SK-N-SH treated with all-trans-retinoic acid at 6 μM for 48 hours (cell line): ENCODE measurements around the gene ATP6V0C.

Experiments
- ATAC-seq: fragments of 200-7000 bp; cut with Tn5 transposase; 3 replicates; pipeline ENCODE4 v1.9.1; 2020; ENCODE audit warnings: mild to moderate bottlenecking, moderate library complexity
- ARNTL ChIP-seq: fragments of 450-650 bp; formaldehyde crosslinking; IDR thresholded peaks from 2 replicates; pipeline ENCODE4 v1.5.0; 2020; ENCODE audit warnings: low read depth, mild to moderate bottlenecking, moderate library complexity, borderline replicate concordance
- BACH2 ChIP-seq: fragments of 250-450 bp; sonication (Bioruptor Pico); IDR thresholded peaks from 2 replicates; pipeline ENCODE4 v1.9.0; 2021; ENCODE audit warnings: mild to moderate bottlenecking, borderline replicate concordance
- CREB5 ChIP-seq: fragments of 250-450 bp; sonication (Bioruptor Pico); IDR thresholded peaks from 2 replicates; pipeline ENCODE4 v1.5.1; 2020; ENCODE audit warnings: low read depth, mild to moderate bottlenecking, moderate library complexity
- CSRNP3 ChIP-seq: fragments of 250-450 bp; sonication (Bioruptor Pico); IDR thresholded peaks from 2 replicates; pipeline ENCODE4 v1.5.1; 2021; ENCODE audit warnings: mild to moderate bottlenecking, moderate library complexity
- ESRRG ChIP-seq: fragments of 250-450 bp; sonication (Bioruptor Pico); IDR thresholded peaks from 2 replicates; pipeline ENCODE4 v1.6.1; 2021; ENCODE audit warnings: mild to moderate bottlenecking
- GLIS3 ChIP-seq: fragments of 250-450 bp; sonication (Bioruptor Pico); IDR thresholded peaks from 2 replicates; pipeline ENCODE4 v1.5.0; 2020; ENCODE audit warnings: mild to moderate bottlenecking, moderate library complexity
- ISL1 ChIP-seq: fragments of 250-450 bp; sonication (Bioruptor Pico); IDR thresholded peaks from 2 replicates; pipeline ENCODE4 v2.1.2; 2022; ENCODE audit warnings: mild to moderate bottlenecking, moderate library complexity
- OSR1 ChIP-seq: fragments of 250-450 bp; sonication (Bioruptor Pico); IDR thresholded peaks from 2 replicates; pipeline ENCODE4 v1.8.0; 2022; ENCODE audit warnings: moderate library complexity, mild to moderate bottlenecking, inconsistent platforms
- PATZ1 ChIP-seq: fragments of 250-450 bp; sonication (Bioruptor Pico); IDR thresholded peaks from 2 replicates; pipeline ENCODE4 v1.8.0; 2020; ENCODE audit warnings: mild to moderate bottlenecking, moderate library complexity, borderline replicate concordance
- POU6F1 ChIP-seq: fragments of 250-450 bp; sonication (Bioruptor Pico); IDR thresholded peaks from 2 replicates; pipeline ENCODE4 v1.8.0; 2021; ENCODE audit warnings: low read depth, mild to moderate bottlenecking, moderate library complexity, borderline replicate concordance
- PPARA ChIP-seq: fragments of 250-450 bp; sonication (Bioruptor Pico); IDR thresholded peaks from 2 replicates; pipeline ENCODE4 v1.5.0; 2020; ENCODE audit warnings: mild to moderate bottlenecking, borderline replicate concordance
- RARB ChIP-seq: fragments of 250-450 bp; sonication (Bioruptor Pico); IDR thresholded peaks from 2 replicates; pipeline ENCODE4 v1.8.0; 2021; ENCODE audit warnings: mild to moderate bottlenecking, moderate library complexity
- SNAI2 ChIP-seq: fragments of 250-450 bp; sonication (Bioruptor Pico); IDR thresholded peaks from 2 replicates; pipeline ENCODE4 v1.5.0; 2020; ENCODE audit warnings: mild to moderate bottlenecking, moderate library complexity
- TCF4 ChIP-seq: fragments of 250-450 bp; sonication (Bioruptor Pico); IDR thresholded peaks from 2 replicates; pipeline ENCODE4 v1.8.0; 2021; ENCODE audit warnings: mild to moderate bottlenecking, moderate library complexity, borderline replicate concordance
- TOX ChIP-seq: fragments of 250-450 bp; sonication (Bioruptor Pico); IDR thresholded peaks from 2 replicates; pipeline ENCODE4 v1.8.0; 2021; ENCODE audit warnings: mild to moderate bottlenecking, moderate library complexity, borderline replicate concordance
- TSHZ2 ChIP-seq: fragments of 250-450 bp; sonication (Bioruptor Pico); IDR thresholded peaks from 2 replicates; pipeline ENCODE4 v1.5.0; 2020; ENCODE audit warnings: mild to moderate bottlenecking, moderate library complexity
- ZC3H10 ChIP-seq: fragments of 250-450 bp; sonication (Bioruptor Pico); IDR thresholded peaks from 2 replicates; pipeline ENCODE4 v1.5.1; 2021; ENCODE audit warnings: mild to moderate bottlenecking, moderate library complexity
- ZFP3 ChIP-seq: fragments of 250-450 bp; sonication (Bioruptor Pico); IDR thresholded peaks from 2 replicates; pipeline ENCODE4 v1.5.0; 2020; ENCODE audit warnings: mild to moderate bottlenecking, moderate library complexity
- ZFP30 ChIP-seq: fragments of 450-650 bp; formaldehyde crosslinking; IDR thresholded peaks from 2 replicates; pipeline ENCODE4 v1.5.0; 2022; ENCODE audit warnings: mild to moderate bottlenecking, moderate library complexity
- ZNF565 ChIP-seq: fragments of 450-650 bp; formaldehyde crosslinking; conservative IDR thresholded peaks from 2 replicates; pipeline ENCODE4 v1.5.0; 2020; ENCODE audit warnings: low read depth, mild to moderate bottlenecking, moderate library complexity
- ZNF70 ChIP-seq: fragments of 450-650 bp; formaldehyde crosslinking; IDR thresholded peaks from 2 replicates; pipeline ENCODE4 v1.5.0; 2020; ENCODE audit warnings: mild to moderate bottlenecking, moderate library complexity
- ZNF8 ChIP-seq: fragments of 450-650 bp; formaldehyde crosslinking; IDR thresholded peaks from 2 replicates; pipeline ENCODE4 v1.5.0; 2020; ENCODE audit warnings: mild to moderate bottlenecking, moderate library complexity

Gene ATP6V0C

GRCh38 chr16:2492292-2492691, 21.5 kb upstream of the ATP6V0C start:
- no peak for ATAC-seq
- TF ChIP-seq ZFP30 (CRISPR knock-in tag) (no peak), ISL1 (CRISPR knock-in tag) (no peak), ZFP3 (CRISPR knock-in tag) (no peak), GLIS3 (no peak), CREB5 (CRISPR knock-in tag) (no peak), ARNTL (CRISPR knock-in tag) (no peak), PATZ1 (CRISPR knock-in tag) (no peak), BACH2 (CRISPR knock-in tag) (no peak)

- TF ChIP-seq TSHZ2 (CRISPR knock-in tag), result no peak
- TF ChIP-seq ZFP30 (CRISPR knock-in tag), result no peak
- TF ChIP-seq ZNF8 (CRISPR knock-in tag), result no peak
- TF ChIP-seq PATZ1 (CRISPR knock-in tag), result no peak
- TF ChIP-seq GLIS3, result no peak
- TF ChIP-seq ESRRG (CRISPR knock-in tag), result no peak
- TF ChIP-seq SNAI2 (CRISPR knock-in tag), result no peak
- no peak for TF ChIP-seq TOX
- TF ChIP-seq ZNF70 (CRISPR knock-in tag), result no peak
- TF ChIP-seq ZC3H10 (CRISPR knock-in tag), result no peak
- TF ChIP-seq BACH2 (CRISPR knock-in tag), result no peak
- TF ChIP-seq ZNF565 (CRISPR knock-in tag), result no peak
- TF ChIP-seq CSRNP3, result no peak
- no peak for TF ChIP-seq PPARA
- TF ChIP-seq, all 23 proteins: peak for 0
- ATAC-seq, result no peak
These were observed 20.1 kb upstream of the ATP6V0C start for GRCh38 chr16:2493605-2494004.

GRCh38 chr16:2494616-2495015, 19.1 kb upstream of the ATP6V0C start:
- ATAC-seq, result no peak
- TF ChIP-seq ZNF565 (CRISPR knock-in tag) (no peak), OSR1 (CRISPR knock-in tag) (no peak), RARB (CRISPR knock-in tag) (no peak), TCF4 (no peak), SNAI2 (CRISPR knock-in tag) (no peak), ZFP3 (CRISPR knock-in tag) (no peak), ESRRG (CRISPR knock-in tag) (no peak), TOX (no peak), BACH2 (CRISPR knock-in tag) (no peak), POU6F1 (CRISPR knock-in tag) (no peak), ZNF70 (CRISPR knock-in tag) (no peak)
